ENCODE data around the gene NAE1. TPM values are rescaled to one million over a fixed set of nuclear protein-coding genes. Genes with fewer than 3 reads are reported as not detected.

The NAE1 gene
- total and polyA plus RNA-seq, 9 donors: 38.3 to 63.7 (median 46.7) TPM

GRCh38 chr16:66752958-66753357 lies 77.8 kb downstream of the NAE1 start:
- Histone ChIP-seq H3K4me3 (no peak overlapping the region), H3K27me3 (no peaks in the 10 kb centered on the region), H3K4me1 (ENCODE audit: insufficient read depth) (peaks cover 7% of the 10 kb centered on the region), H3K36me3 (no peaks in the 10 kb centered on the region), H3K9me3 (no peaks in the 10 kb centered on the region), H3K27ac (no peak overlapping the region)
- DNase-seq: no peak
- WGBS, 3 donors: 98 to 99% (median 99%) methylated on average over 2 of the region's 2 CpGs
- intact Hi-C loops (cut with DNase I): no loop called here
- TF ChIP-seq POLR2A (IDR thresholded peaks at IDR 0.05): no peak
- TF ChIP-seq CTCF (IDR thresholded peaks at IDR 0.05): no peak
- no peak for TF ChIP-seq EP300 (IDR thresholded peaks at IDR 0.05)

Other genes starting within 250 kb of the NAE1 start
- 10 to 100 TPM; 22.9 to 60.5 (median 43.2) TPM for gene CMTM3, start 226.3 kb downstream of the NAE1 start, total RNA-seq
- 10 to 100 TPM; 36.7 to 43.5 TPM for gene CMTM3, start 226.3 kb downstream of the NAE1 start, polyA plus RNA-seq
- 10 to 100 TPM; 12.2 to 47.1 (median 15.1) TPM for gene CMTM4, start 134.2 kb downstream of the NAE1 start, total RNA-seq
- gene CMTM4, start 134.2 kb downstream of the NAE1 start, polyA plus RNA-seq: 1 to 10 TPM; 5.4 to 9.2 TPM
- gene DYNC1LI2, start 79.4 kb downstream of the NAE1 start, total RNA-seq: 100 to 1,000 TPM in 3 of 7 donors, 10 to 100 TPM in 4; 71.3 to 116 (median 94.8) TPM
- 10 to 100 TPM; 44.3 to 91.3 TPM for gene DYNC1LI2, start 79.4 kb downstream of the NAE1 start, polyA plus RNA-seq
- gene TERB1, start 29.4 kb downstream of the NAE1 start, total RNA-seq: under 1 TPM in 3 of 7 donors, not detected in 4; 0.27 to 0.50 (median 0.35) TPM
- under 1 TPM in 1 of 2 donors, not detected in 1; 0.04 TPM for gene TERB1, start 29.4 kb downstream of the NAE1 start, polyA plus RNA-seq
- not detected for gene CA7, start 13.4 kb upstream of the NAE1 start, total RNA-seq
- gene CA7, start 13.4 kb upstream of the NAE1 start, polyA plus RNA-seq: not detected
- gene PDP2, start 49.5 kb upstream of the NAE1 start, total RNA-seq: 10 to 100 TPM in 5 of 7 donors, 1 to 10 TPM in 2; 3.9 to 23.3 (median 18.5) TPM
- gene PDP2, start 49.5 kb upstream of the NAE1 start, polyA plus RNA-seq: 10 to 100 TPM in 1 of 2 donors, 1 to 10 TPM in 1; 9.4 to 27.9 TPM
- 10 to 100 TPM in 1 of 7 donors, 1 to 10 TPM in 1, under 1 TPM in 3, not detected in 2; 0.12 to 19.2 (median 0.57) TPM for gene CDH16, start 87.9 kb upstream of the NAE1 start, total RNA-seq
- gene CDH16, start 87.9 kb upstream of the NAE1 start, polyA plus RNA-seq: not detected
- gene RRAD, start 94.6 kb upstream of the NAE1 start, total RNA-seq: 10 to 100 TPM in 5 of 7 donors, 1 to 10 TPM in 2; 5.6 to 43.1 (median 12.1) TPM
- gene RRAD, start 94.6 kb upstream of the NAE1 start, polyA plus RNA-seq: 10 to 100 TPM in 1 of 2 donors, 1 to 10 TPM in 1; 2.3 to 22.3 TPM
- 10 to 100 TPM; 57.7 to 77.8 (median 66.7) TPM for gene CIAO2B, start 103.4 kb upstream of the NAE1 start, total RNA-seq
- 100 to 1,000 TPM in 1 of 2 donors, 10 to 100 TPM in 1; 40.1 to 150 TPM for gene CIAO2B, start 103.4 kb upstream of the NAE1 start, polyA plus RNA-seq
- gene CES2, start 104.5 kb upstream of the NAE1 start, total RNA-seq: 10 to 100 TPM; 25.5 to 51.9 (median 42.2) TPM
- gene CES2, start 104.5 kb upstream of the NAE1 start, polyA plus RNA-seq: 10 to 100 TPM; 29.4 to 38.9 TPM
- gene CES3, start 130.3 kb upstream of the NAE1 start, total RNA-seq: 1 to 10 TPM in 5 of 7 donors, under 1 TPM in 2; 0.45 to 2.3 (median 1.4) TPM
- under 1 TPM; 0.73 to 0.91 TPM for gene CES3, start 130.3 kb upstream of the NAE1 start, polyA plus RNA-seq
- gene CES4A, start 157.6 kb upstream of the NAE1 start, total RNA-seq: 10 to 100 TPM in 5 of 7 donors, 1 to 10 TPM in 2; 6.7 to 67.1 (median 15.5) TPM
- gene CES4A, start 157.6 kb upstream of the NAE1 start, polyA plus RNA-seq: 1 to 10 TPM; 6.0 to 9.7 TPM
- gene CBFB, start 198.2 kb upstream of the NAE1 start, total RNA-seq: 10 to 100 TPM; 39.9 to 58.3 (median 48.9) TPM
- gene CBFB, start 198.2 kb upstream of the NAE1 start, polyA plus RNA-seq: 10 to 100 TPM; 19.2 to 23.8 TPM

Data from ovary (tissue), 9 donors.